ENCODE results near the gene MMEL1.

MMEL1 gene

DNA sequence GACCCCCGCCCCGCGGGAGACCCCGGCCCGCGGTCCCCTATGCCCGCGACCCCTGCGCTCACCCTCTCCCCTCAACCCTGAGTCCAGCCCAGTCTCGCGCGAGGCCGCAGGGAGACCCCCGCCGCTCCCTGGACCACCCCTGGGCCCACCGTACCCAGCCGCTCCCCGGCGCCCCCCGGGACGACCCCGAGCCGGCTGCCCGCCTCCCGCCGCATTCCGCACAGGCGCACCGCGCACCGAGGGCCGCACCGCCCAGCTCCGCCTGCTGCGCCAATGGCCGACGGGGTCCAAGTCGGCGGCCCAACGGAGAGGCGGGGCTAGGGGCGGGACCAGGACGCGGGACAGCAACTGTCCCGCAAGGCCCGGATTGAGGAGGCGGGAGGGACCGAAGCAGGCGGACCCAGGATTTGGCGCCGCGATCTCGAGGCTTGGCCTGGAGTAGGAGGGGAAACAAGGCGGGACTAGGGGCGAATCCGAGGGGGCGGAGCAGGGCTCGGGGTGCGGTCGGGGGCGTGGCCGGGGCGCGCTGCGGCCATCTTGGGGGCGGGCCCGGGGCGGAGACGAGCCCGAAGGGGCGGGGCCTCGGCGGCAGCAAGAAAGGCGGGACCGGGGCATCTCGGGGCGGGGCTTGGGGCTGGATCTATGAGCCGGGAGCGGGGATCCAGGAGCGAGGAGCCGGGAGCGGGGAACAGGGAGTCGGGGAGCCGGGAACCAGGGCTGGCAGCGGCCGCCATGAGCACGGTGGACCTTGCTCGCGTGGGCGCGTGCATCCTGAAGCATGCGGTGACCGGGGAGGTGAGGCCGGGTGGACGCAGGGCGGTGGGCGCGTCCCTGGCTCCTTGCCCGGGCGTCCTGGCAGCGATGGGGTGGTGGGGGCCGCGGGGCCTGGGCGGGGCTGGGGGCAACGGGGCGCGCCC, 46.4 kb downstream of the MMEL1 start, which contains the start of gene PRXL2B:
Gene PRXL2B (plus strand): TSS at position 624 of the 917 bp plus-strand sequence. CDS start 109 bp downstream, at position 733.
- 1% methylated on average over 83 of the region's 107 CpGs for WGBS
- H3K9ac ChIP-seq (ENCODE audit: low read length): peak within 1 kb of the TSS; percentile 90
- peak within 1 kb of the TSS; percentile 92 for H2BK120ac ChIP-seq (ENCODE audit: low read depth, low read length)
- H4K91ac ChIP-seq (ENCODE audit: low read length): peak within 1 kb of the TSS; percentile 93
- peaks cover 16% of the 10 kb centered on the region for H3K79me1 ChIP-seq (replicated peaks; ENCODE audit: low read length, poor library complexity, severe bottlenecking)
- H3K4me3 ChIP-seq (ENCODE audit: insufficient read depth in 1 of 2, low read depth in 1 of 2, low read length in 2 of 2): peak within 1 kb of the TSS; percentile 88 to 93
- H2AK5ac ChIP-seq (ENCODE audit: low read length, severe bottlenecking): no peak within 1 kb of the TSS
- H3K36me3 ChIP-seq (ENCODE audit: control insufficient read depth in 1 of 2, insufficient read depth in 2 of 2, low read depth in 1 of 2, low read length in 2 of 2): peaks cover 3 to 27% of the 10 kb centered on the region in 2 experiments
- H2BK12ac ChIP-seq (ENCODE audit: low read length in 2 of 2): no peak within 1 kb of the TSS
- no peak within 1 kb of the TSS for H2BK5ac ChIP-seq (ENCODE audit: low read depth, low read length, poor library complexity, severe bottlenecking)
- H3K9me3 ChIP-seq (ENCODE audit: control insufficient read depth, low read length): no peaks in the 10 kb centered on the region
- H3K4me1 ChIP-seq (ENCODE audit: control insufficient read depth, insufficient read depth, low read depth, low read length): peaks cover 21% of the 10 kb centered on the region
- peak within 1 kb of the TSS; percentile 36 for H3K27ac ChIP-seq (ENCODE audit: low read length, poor library complexity, severe bottlenecking)
- peak within 1 kb of the TSS; percentile 94 for H2AFZ ChIP-seq (ENCODE audit: low read depth, low read length)
- H2BK15ac ChIP-seq (ENCODE audit: low read depth, poor library complexity, severe bottlenecking): peak within 1 kb of the TSS; percentile 73
- H4K8ac ChIP-seq (ENCODE audit: low read length): peak within 1 kb of the TSS; percentile 96
- peak within 1 kb of the TSS; percentile 94 for H3K4me2 ChIP-seq (ENCODE audit: low read length, poor library complexity, severe bottlenecking)
- peak within 1 kb of the TSS; percentile 88 to 96 for H3K18ac ChIP-seq (ENCODE audit: low read depth in 1 of 2, low read length in 2 of 2)
- peak within 1 kb of the TSS in 1 of 2 experiments; percentile 90 for H3K23ac ChIP-seq (ENCODE audit: low read length in 2 of 2)
- H3K14ac ChIP-seq (ENCODE audit: low read length in 2 of 2): peak within 1 kb of the TSS in 1 of 2 experiments; percentile 78
- peak within 1 kb of the TSS; percentile 76 to 89 for H3K4ac ChIP-seq (ENCODE audit: low read depth in 1 of 2, low read length in 2 of 2)
- DNase-seq: peak; percentile 99
- peaks cover 0 to 2% of the 10 kb centered on the region in 2 experiments for H3K27me3 ChIP-seq (ENCODE audit: control insufficient read depth in 1 of 2, insufficient read depth in 1 of 2, low read length in 2 of 2)

DNA sequence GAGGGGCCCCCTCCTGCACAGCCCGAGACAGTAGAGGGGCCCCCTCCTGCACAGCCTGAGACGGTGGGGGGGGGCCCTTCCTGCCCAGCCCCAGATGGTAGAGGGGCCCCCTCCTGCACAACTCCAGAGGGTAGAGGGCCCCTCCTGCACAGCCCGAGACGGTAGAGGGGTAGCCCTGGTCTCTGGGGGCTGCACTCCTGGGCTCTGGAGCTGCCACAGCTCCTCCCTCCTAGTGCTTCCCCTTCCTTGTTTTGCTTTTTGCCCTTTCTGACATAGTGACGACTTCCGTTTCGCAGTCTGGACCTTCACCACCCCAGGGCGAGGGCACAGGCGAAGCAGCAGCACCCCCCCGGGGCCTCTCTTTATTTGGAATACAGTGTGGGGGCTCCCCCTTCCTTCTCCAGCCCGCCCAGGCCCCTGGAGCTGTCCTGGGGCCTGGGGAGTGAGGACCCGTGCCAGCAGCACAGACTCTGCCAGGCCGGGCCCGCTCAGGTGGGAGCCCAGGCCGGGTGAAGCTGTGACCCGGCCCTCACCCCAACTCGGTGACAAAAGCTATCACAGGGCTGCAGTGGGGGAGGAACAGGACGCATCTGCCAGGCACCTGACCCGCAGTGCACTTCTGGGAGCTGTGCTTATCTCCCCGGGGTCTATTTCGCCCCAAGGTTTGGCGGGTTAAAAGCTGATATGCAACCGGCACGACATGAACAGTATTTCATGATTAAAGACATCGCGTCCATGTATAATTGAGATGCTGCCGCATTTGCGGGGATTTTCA, 47.3 kb downstream of the MMEL1 start:
- Histone ChIP-seq H3K18ac (ENCODE audit: low read depth in 1 of 2, low read length in 2 of 2) (peak overlapping the region; percentile 79 to 87), H4K8ac (ENCODE audit: low read length) (peak overlapping the region; percentile 96), H2BK120ac (ENCODE audit: low read depth, low read length) (peak overlapping the region; percentile 92), H2AFZ (ENCODE audit: low read depth, low read length) (peak overlapping the region; percentile 34), H3K4me1 (ENCODE audit: control insufficient read depth, insufficient read depth, low read depth, low read length) (peaks cover 21% of the 10 kb centered on the region), H3K4ac (ENCODE audit: low read depth in 1 of 2, low read length in 2 of 2) (peak overlapping the region; percentile 75 to 89), H3K27me3 (ENCODE audit: control insufficient read depth in 1 of 2, insufficient read depth in 1 of 2, low read length in 2 of 2) (peaks cover 0 to 2% of the 10 kb centered on the region in 2 experiments), H3K27ac (ENCODE audit: low read length, poor library complexity, severe bottlenecking) (peak overlapping the region; percentile 36), H2BK5ac (ENCODE audit: low read depth, low read length, poor library complexity, severe bottlenecking) (no peak overlapping the region), H2BK15ac (ENCODE audit: low read depth, poor library complexity, severe bottlenecking) (no peak overlapping the region), H3K79me1 (replicated peaks; ENCODE audit: low read length, poor library complexity, severe bottlenecking) (peaks cover 16% of the 10 kb centered on the region), H3K23ac (ENCODE audit: low read length in 2 of 2) (peak overlapping the region in 1 of 2 experiments; percentile 70), H3K9me3 (ENCODE audit: control insufficient read depth, low read length) (no peaks in the 10 kb centered on the region), H3K9ac (ENCODE audit: low read length) (peak overlapping the region; percentile 90), H3K14ac (ENCODE audit: low read length in 2 of 2) (peak overlapping the region in 1 of 2 experiments; percentile 35), H3K4me2 (ENCODE audit: low read length, poor library complexity, severe bottlenecking) (peak overlapping the region; percentile 94), H4K91ac (ENCODE audit: low read length) (peak overlapping the region; percentile 93), H3K4me3 (ENCODE audit: insufficient read depth in 1 of 2, low read depth in 1 of 2, low read length in 2 of 2) (peak overlapping the region; percentile 88 to 93), H2AK5ac (ENCODE audit: low read length, severe bottlenecking) (no peak overlapping the region), H3K36me3 (ENCODE audit: control insufficient read depth in 1 of 2, insufficient read depth in 2 of 2, low read depth in 1 of 2, low read length in 2 of 2) (peaks cover 3 to 23% of the 10 kb centered on the region in 2 experiments), H2BK12ac (ENCODE audit: low read length in 2 of 2) (no peak overlapping the region)
- DNase-seq: peak; percentile 61
- WGBS: 3% methylated on average over 26 of the region's 28 CpGs

DNA sequence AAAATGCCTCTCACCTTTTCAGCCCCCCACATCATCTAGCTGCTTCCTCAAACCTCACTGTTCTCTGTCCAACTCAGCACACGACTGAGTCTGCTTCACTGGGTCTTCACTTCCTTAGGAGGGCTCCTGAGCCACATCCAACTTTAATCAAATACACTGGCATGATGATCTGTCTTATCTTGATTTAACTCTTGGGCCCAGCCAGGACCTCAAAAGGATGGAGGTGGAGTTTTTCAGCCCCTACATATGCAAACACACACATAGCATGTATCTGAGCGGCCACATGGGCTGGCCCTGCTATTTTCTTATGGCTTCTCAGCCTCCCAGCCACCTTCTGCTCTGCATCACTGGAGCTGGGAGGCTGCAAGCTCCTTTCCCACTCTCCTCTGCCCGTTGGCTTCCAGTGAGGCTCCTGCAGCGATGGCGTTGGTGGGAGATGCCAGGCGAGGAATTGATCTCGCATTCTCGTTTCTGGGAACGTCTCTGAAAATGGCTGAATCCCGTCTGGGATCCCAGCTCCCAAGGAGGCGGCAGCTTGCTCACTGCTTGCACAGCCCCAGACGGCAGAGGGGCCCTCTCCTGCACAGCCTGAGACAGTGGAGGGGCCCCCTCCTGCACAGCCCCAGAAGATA, 48.0 kb downstream of the MMEL1 start:
- Histone ChIP-seq H2BK120ac (ENCODE audit: low read depth, low read length) (peak overlapping the region; percentile 27), H3K27ac (ENCODE audit: low read length, poor library complexity, severe bottlenecking) (no peak overlapping the region), H3K36me3 (ENCODE audit: control insufficient read depth in 1 of 2, insufficient read depth in 2 of 2, low read depth in 1 of 2, low read length in 2 of 2) (peaks cover 3 to 16% of the 10 kb centered on the region in 2 experiments), H2BK15ac (ENCODE audit: low read depth, poor library complexity, severe bottlenecking) (peak overlapping the region; percentile 1), H3K4me1 (ENCODE audit: control insufficient read depth, insufficient read depth, low read depth, low read length) (peaks cover 21% of the 10 kb centered on the region), H3K4ac (ENCODE audit: low read depth in 1 of 2, low read length in 2 of 2) (no peak overlapping the region), H3K4me2 (ENCODE audit: low read length, poor library complexity, severe bottlenecking) (peak overlapping the region; percentile 94), H3K18ac (ENCODE audit: low read depth in 1 of 2, low read length in 2 of 2) (no peak overlapping the region), H3K27me3 (ENCODE audit: control insufficient read depth in 1 of 2, insufficient read depth in 1 of 2, low read length in 2 of 2) (peaks cover 0 to 2% of the 10 kb centered on the region in 2 experiments), H4K8ac (ENCODE audit: low read length) (peak overlapping the region; percentile 96), H3K9me3 (ENCODE audit: control insufficient read depth, low read length) (no peaks in the 10 kb centered on the region), H3K23ac (ENCODE audit: low read length in 2 of 2) (no peak overlapping the region), H3K79me1 (replicated peaks; ENCODE audit: low read length, poor library complexity, severe bottlenecking) (peaks cover 16% of the 10 kb centered on the region), H2AK5ac (ENCODE audit: low read length, severe bottlenecking) (no peak overlapping the region), H2BK12ac (ENCODE audit: low read length in 2 of 2) (no peak overlapping the region), H3K9ac (ENCODE audit: low read length) (peak overlapping the region; percentile 90), H2BK5ac (ENCODE audit: low read depth, low read length, poor library complexity, severe bottlenecking) (no peak overlapping the region), H3K14ac (ENCODE audit: low read length in 2 of 2) (no peak overlapping the region), H2AFZ (ENCODE audit: low read depth, low read length) (no peak overlapping the region), H4K91ac (ENCODE audit: low read length) (no peak overlapping the region), H3K4me3 (ENCODE audit: insufficient read depth in 1 of 2, low read depth in 1 of 2, low read length in 2 of 2) (peak overlapping the region in 1 of 2 experiments; percentile 93)
- no peak for DNase-seq
- 74% methylated on average over 12 of the region's 12 CpGs for WGBS
